Activated CD8-positive, alpha-beta memory T cell treated with anti-CD3 and anti-CD28 coated beads for 1 hour (primary cell): ENCODE data around the gene AHI1.

ENCODE experiments used
- DNase-seq, 2 donors: peaks; one replicate each; pipeline ENCODE4 v3.0.0-alpha.2; 2020; ENCODE audit warnings: low read depth in 1 of 2; ENCODE audit errors: extremely low read depth in 1 of 2

The AHI1 gene

DNA sequence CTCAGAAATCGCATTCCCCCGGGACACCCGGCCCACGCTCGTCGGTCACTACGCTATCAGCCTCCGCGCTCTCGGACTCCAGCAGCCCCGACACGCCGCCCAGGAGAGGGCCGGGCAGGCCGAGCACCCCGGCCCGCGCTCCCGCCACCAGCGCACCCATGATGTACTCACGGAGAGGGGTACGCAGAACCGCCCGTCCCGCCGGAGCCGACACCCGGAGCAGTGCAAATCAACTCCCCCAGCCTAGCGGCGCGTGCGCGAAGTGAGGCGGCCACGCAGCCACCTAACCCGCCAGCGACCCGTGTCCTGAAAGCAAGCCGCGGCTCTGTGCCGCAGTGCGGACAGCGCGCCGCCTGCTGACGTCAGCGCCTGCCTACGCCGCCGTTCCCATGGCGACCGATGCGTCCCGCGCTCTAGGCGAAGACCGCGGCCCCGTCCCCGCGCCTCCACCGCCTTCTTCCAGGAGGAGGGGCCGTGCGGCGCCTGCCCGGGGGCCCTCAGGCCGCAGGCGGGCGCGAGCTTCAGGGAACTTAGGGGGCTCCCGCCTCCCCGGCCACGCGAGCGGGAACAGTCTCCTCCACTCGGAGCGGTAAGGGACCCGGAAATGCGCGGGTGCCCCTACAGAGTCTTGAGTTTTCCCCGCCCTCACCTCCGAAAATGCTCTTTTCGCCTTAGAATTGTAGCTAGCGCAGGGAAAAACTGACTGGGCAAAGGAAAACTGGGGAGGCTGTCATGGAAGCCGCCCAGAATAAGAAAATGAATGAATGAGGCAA is at the start of gene AHI1:
AHI1 (minus strand) TSS at position 329 of the 773 bp plus-strand sequence. CDS start 5,503 bp downstream, outside the sequence.
- DNase-seq = peak; percentile 79 to 81

GRCh38 chr6:135546680-135547418 is 49.3 kb upstream of the AHI1 start:
- DNase-seq = no peak

GRCh38 chr6:135546206-135546605 is 48.7 kb upstream of the AHI1 start:
- no peak for DNase-seq

DNA sequence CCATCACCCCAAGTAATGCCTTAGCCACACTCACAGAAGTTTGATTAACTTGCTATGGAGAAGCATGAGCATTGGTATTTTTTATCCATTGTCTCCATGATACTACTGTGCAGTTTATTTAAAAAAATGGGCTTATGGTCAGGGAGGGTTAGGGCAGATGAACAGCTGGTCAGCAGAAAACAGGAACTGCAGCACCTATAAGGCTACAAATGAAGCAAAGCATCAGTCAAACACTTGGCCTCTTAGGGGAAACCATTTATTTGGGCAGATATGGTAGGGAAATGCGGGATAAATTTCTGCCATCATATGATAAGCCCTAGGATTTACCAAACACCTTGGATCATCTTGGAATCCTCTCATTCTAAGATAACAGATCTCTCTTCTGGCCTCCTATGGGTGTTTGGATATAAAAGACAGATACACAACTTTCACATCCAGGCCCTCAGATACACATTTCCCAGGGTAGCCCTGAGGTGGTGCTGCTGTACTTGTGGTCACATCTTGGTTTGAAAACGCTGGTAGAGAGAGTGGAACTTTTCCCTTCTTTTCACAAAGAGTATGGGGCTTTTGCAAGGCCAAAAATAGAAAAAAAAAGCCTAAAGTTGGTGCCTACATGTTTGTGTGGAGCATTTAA is 42.8 kb upstream of the AHI1 start:
- no peak for DNase-seq

GRCh38 chr6:135537741-135538301 is 40.3 kb upstream of the AHI1 start:
- DNase-seq = peak; percentile 1 to 3

GRCh38 chr6:135535989-135536414 is 38.5 kb upstream of the AHI1 start:
- DNase-seq = no peak

- DNase-seq = no peak
Observed at GRCh38 chr6:135534773-135535380, 37.3 kb upstream of the AHI1 start.

GRCh38 chr6:135532559-135532958 is 35.0 kb upstream of the AHI1 start:
- no peak for DNase-seq

GRCh38 chr6:135531954-135532490 is 34.5 kb upstream of the AHI1 start:
- DNase-seq = no peak

DNA sequence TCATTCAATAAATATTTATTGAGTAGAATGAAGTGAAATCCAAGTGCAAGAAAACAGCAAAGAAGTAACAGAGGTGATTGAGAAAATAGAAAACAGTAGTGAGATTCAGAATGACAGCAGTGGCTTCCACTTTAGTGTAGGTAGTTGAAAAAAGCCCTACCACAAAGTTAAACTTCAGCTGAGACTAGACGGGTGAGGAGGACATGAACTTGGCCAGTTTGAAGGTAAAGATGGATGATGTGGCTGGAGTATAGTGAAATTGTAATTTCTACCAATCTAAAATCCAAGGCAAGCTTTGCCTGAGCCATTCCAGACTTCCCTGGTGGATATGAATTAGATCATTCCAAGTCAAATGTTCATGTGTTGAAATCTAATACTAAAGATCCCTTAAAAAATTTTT is 32.6 kb upstream of the AHI1 start:
- no peak for DNase-seq

- DNase-seq = no peak
Observed at GRCh38 chr6:135527960-135528249, 30.4 kb upstream of the AHI1 start.

- no peak for DNase-seq
Observed at GRCh38 chr6:135527116-135527959, 29.8 kb upstream of the AHI1 start.

- no peak for DNase-seq
Observed at GRCh38 chr6:135525594-135525993, 28.1 kb upstream of the AHI1 start.

- no peak for DNase-seq
Observed at GRCh38 chr6:135522965-135523692, 25.6 kb upstream of the AHI1 start.

- DNase-seq = no peak
Observed at GRCh38 chr6:135521431-135521830, 23.9 kb upstream of the AHI1 start.

DNA sequence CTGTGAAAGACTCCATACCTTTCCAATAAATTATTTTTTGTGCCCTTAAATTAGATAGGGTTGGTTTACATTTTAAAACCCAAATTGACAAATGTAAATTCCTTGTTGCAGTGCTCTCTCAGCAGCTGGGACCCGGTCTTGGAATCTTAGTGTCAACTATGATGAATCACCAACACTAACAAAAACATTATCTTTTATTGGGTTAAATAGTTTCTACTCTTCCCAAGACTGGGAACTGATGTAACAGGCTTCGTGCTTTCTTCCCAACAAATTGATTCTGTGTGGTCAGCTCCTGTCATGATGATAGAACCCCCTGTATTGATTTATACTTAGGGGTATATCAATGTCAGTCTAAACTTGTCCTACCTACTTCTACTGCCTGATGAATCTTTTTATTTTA is 23.2 kb upstream of the AHI1 start:
- no peak for DNase-seq

GRCh38 chr6:135519348-135519747 is 21.8 kb upstream of the AHI1 start:
- DNase-seq = no peak

DNA sequence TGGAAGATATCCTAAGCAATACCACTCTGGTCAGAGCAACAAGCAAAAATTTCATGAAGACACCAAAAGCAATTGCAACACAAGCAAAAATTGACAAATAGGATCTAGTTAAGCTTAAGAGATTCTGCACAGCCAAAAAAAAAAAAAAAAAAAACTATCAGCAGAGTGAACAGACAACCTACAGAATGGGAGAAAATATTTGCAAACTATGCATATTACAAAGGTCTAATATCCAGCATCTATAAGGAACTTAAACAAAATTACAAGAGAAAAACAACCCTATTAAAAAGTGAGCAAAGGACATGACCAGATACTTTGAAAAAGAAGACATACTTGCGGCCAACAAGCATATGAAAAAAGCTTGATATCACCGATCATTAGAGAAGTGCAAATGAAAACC is 20.0 kb upstream of the AHI1 start:
- no peak for DNase-seq

- DNase-seq = no peak
Observed at GRCh38 chr6:135514706-135515105, 17.2 kb upstream of the AHI1 start.
